ENCODE data around the gene WRAP53. TPM values are rescaled to one million over a fixed set of nuclear protein-coding genes. Genes with fewer than 3 reads are reported as not detected.

The WRAP53 gene
- total RNA-seq, 4 donors from 2014 or later: 1.1 to 3.3 (median 2.1) TPM

DNA sequence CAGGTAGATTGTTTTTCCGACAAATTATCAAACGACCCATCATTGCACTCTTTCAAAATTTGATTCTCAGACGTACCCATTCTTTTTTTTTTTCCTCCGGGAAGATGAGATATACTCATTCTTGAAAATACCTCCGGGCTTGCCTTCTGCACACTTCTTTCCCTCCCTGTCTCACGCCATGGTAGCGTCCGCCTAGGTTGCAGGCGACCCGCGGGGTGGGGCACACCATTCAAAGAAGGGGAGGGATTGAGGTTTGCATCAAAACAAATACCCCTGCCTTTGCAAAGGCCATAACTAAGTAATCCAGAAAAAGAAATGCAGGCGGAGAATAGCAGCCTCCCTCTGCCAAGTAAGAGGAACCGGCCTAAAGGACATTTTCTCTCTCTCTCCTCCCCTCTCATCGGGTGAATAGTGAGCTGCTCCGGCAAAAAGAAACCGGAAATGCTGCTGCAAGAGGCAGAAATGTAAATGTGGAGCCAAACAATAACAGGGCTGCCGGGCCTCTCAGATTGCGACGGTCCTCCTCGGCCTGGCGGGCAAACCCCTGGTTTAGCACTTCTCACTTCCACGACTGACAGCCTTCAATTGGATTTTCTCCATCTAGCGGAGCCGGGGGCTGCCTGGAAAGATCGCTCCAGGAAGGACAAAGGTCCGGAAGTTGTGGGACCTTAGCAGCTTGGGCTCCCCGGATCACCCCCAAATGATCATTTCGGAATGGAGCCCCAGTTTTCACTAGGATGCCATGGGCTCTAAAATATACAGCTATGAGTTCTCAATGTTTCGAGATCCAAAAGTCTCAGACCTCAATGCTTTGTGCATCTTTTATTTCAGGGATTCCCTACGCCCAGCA lies 1.8 kb upstream of the WRAP53 start:
- TF ChIP-seq, protein P1, sequence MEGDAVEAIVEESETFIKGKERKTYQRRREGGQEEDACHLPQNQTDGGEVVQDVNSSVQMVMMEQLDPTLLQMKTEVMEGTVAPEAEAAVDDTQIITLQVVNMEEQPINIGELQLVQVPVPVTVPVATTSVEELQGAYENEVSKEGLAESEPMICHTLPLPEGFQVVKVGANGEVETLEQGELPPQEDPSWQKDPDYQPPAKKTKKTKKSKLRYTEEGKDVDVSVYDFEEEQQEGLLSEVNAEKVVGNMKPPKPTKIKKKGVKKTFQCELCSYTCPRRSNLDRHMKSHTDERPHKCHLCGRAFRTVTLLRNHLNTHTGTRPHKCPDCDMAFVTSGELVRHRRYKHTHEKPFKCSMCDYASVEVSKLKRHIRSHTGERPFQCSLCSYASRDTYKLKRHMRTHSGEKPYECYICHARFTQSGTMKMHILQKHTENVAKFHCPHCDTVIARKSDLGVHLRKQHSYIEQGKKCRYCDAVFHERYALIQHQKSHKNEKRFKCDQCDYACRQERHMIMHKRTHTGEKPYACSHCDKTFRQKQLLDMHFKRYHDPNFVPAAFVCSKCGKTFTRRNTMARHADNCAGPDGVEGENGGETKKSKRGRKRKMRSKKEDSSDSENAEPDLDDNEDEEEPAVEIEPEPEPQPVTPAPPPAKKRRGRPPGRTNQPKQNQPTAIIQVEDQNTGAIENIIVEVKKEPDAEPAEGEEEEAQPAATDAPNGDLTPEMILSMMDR (IDR thresholded peaks at IDR 0.05; ENCODE audit: low read depth): no peak

DNA sequence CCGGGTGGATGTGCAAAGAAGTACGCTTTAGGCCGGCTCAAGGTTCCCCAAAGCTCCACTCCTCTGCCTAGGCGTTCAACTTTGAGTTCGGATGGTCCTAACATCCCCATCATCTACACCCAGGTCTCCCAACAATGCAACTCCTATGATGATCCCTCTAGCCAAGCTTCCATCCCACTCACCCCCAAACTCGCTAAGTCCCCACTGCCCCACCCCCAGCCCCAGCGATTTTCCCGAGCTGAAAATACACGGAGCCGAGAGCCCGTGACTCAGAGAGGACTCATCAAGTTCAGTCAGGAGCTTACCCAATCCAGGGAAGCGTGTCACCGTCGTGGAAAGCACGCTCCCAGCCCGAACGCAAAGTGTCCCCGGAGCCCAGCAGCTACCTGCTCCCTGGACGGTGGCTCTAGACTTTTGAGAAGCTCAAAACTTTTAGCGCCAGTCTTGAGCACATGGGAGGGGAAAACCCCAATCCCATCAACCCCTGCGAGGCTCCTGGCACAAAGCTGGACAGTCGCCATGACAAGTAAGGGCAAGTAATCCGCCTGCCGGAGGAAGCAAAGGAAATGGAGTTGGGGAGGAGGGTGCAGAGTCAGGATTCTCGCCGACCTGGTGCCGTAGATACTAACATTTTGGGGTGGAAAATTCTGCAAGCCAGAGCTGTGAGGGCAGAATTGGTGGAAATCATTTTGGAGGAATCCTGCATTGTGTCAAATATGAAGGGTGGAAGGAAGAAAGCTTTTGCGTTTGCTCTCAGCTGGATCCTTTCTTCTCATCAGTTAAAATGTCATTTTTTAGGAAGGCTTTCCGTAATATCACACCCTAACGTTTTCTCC lies 987 bp upstream of the WRAP53 start, which contains the start of gene TP53:
Gene TP53, minus strand, starts transcription at position 419 of the 836 bp plus-strand sequence. CDS start 10,896 bp downstream, outside the sequence.
- TF ChIP-seq, protein P1 (IDR thresholded peaks at IDR 0.05; ENCODE audit: low read depth): no peak

DNA sequence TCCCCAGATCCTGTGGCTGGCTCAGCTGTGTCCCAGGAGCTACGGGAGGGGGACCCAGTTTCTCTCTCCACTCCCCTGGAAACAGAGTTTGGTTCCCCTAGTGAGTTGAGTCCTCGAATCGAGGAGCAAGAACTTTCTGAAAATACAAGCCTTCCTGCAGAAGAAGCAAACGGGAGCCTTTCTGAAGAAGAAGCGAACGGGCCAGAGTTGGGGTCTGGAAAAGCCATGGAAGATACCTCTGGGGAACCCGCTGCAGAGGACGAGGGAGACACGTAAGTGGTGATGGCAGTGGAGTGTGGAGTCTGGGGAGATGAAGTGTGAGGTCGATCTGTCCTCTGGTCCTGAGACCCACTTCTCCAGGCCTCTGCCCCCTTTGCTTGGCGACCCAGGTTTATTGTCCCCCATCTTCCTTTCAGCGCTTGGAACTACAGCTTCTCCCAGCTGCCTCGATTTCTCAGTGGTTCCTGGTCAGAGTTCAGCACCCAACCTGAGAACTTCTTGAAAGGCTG lies 585 bp downstream of the WRAP53 start:
- TF ChIP-seq, protein P1 (IDR thresholded peaks at IDR 0.05; ENCODE audit: low read depth): no peak

- TF ChIP-seq, protein P1 (IDR thresholded peaks at IDR 0.05; ENCODE audit: low read depth): no peak
Observed at GRCh38 chr17:7695586-7695985, 7.3 kb downstream of the WRAP53 start.

DNA sequence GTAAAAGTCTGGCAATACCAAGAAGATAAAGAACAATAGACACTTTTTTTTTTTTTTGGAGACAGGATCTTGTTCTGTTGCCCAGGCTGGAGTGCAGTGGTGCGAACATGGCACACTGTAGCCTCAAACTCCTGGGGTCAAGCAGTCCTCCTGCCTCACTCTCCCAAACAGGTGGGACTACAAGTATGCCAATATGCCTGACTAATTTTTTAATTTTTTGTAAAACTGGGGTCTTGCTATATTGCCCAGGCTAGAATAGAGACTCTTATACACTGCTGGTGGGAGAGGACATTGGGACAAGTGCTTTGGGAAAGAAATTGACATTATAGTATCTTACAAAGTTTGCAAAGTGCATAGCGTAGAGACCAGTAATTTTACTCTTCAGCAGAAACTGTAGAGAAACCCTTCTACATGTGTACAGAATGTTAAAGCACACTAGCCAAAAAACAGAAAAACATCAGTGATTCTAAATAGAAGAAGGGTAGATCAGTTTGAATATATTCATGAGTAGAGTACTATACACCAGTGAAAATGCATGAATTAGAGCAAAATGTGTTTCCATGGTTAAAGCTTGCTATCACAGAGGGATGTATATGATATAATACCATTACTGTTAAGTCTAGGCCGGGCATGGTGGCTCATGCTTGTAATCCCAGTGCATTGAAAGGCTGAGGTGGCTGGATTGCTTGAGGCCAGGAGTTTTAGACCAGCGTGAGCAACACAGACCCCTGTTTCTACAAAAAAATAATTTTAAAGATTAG lies 9.7 kb downstream of the WRAP53 start:
- TF ChIP-seq, protein P1 (IDR thresholded peaks at IDR 0.05; ENCODE audit: low read depth): no peak

DNA sequence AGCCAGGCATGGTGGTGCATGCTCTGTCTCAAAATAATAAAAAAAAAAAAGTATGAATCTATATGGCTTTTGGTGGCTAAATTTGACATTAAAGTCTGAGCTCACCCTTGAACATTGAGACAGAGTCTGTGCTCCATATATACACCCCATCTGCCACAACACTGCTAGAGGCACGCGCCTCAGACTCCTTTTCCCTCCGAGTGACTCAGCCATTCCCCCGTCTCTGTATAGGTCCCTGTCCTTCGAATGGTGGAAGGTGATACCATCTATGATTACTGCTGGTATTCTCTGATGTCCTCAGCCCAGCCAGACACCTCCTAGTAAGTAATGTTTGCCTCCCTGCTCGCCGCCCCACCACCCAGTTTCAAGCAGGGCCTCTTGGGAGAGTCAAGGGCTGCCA lies 12.2 kb downstream of the WRAP53 start:
- TF ChIP-seq, protein P1 (IDR thresholded peaks at IDR 0.05; ENCODE audit: low read depth): no peak

Measured in subcutaneous adipose tissue (tissue), 4 donors.